ENCODE measurements around the gene PLAC8L1. TPM values are rescaled to one million over a fixed set of nuclear protein-coding genes. Genes with fewer than 3 reads are reported as not detected.

PLAC8L1 gene
- total RNA-seq, 1 donor from 2014 or later: 2.0 TPM

DNA sequence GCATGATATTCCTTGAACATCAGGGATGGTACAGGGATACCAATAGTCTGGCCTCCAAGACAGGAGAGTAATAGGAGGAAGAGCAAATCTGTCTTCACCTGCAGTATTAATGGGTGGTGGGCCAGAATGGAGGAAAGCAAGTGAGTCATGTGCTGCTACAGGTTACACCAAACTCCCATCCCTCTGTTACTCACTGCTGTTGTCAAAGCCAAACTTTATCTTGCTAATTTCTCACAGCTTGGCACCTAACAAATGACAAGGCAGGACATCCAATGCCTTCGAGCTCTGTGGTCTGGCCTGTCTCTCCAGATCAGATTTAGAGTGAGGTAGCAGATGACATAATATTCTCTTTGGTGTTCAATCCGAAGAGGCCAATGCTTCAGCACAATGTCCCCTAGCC lies 26.8 kb downstream of the PLAC8L1 start:
- Histone ChIP-seq H2AFZ (ENCODE audit: low read depth, low read length) (no peak overlapping the region), H3K4me3 (ENCODE audit: insufficient read depth, low read depth, low read length) (no peak overlapping the region), H3K36me3 (ENCODE audit: insufficient read depth, low read length) (no peaks in the 10 kb centered on the region), H4K20me1 (ENCODE audit: insufficient read depth, low read length) (no peaks in the 10 kb centered on the region), H3K4me2 (ENCODE audit: low read length) (no peak overlapping the region), H3K4me1 (ENCODE audit: insufficient read depth, low read length) (no peaks in the 10 kb centered on the region), H3K9me3 (ENCODE audit: insufficient read depth, low read depth, low read length) (no peaks in the 10 kb centered on the region), H3K9ac (ENCODE audit: low read length) (no peak overlapping the region), H3K27me3 (ENCODE audit: insufficient read depth, low read length) (peaks cover under 1% of the 10 kb centered on the region), H3K79me2 (ENCODE audit: insufficient read depth, low read length) (no peaks in the 10 kb centered on the region), H3K27ac (ENCODE audit: low read depth, low read length) (no peak overlapping the region)
- Mint-ChIP-seq H3K27ac (ENCODE audit: unreplicated experiment) (no peak overlapping the region), H3K4me1 (ENCODE audit: low read depth, unreplicated experiment) (peaks cover 5% of the 10 kb centered on the region), H3K36me3 (ENCODE audit: low read depth, unreplicated experiment) (no peaks in the 10 kb centered on the region), H3K27me3 (ENCODE audit: low read depth, unreplicated experiment) (peaks cover 4% of the 10 kb centered on the region), H3K4me3 (ENCODE audit: unreplicated experiment) (no peak overlapping the region), H3K9me3 (ENCODE audit: unreplicated experiment) (no peaks in the 10 kb centered on the region)
- FAIRE-seq (no peak), DNase-seq (ENCODE audit: low read depth) (no peak)
- TF ChIP-seq, protein P1, sequence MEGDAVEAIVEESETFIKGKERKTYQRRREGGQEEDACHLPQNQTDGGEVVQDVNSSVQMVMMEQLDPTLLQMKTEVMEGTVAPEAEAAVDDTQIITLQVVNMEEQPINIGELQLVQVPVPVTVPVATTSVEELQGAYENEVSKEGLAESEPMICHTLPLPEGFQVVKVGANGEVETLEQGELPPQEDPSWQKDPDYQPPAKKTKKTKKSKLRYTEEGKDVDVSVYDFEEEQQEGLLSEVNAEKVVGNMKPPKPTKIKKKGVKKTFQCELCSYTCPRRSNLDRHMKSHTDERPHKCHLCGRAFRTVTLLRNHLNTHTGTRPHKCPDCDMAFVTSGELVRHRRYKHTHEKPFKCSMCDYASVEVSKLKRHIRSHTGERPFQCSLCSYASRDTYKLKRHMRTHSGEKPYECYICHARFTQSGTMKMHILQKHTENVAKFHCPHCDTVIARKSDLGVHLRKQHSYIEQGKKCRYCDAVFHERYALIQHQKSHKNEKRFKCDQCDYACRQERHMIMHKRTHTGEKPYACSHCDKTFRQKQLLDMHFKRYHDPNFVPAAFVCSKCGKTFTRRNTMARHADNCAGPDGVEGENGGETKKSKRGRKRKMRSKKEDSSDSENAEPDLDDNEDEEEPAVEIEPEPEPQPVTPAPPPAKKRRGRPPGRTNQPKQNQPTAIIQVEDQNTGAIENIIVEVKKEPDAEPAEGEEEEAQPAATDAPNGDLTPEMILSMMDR (IDR thresholded peaks at IDR 0.05; ENCODE audit: insufficient read depth, low read depth, low read length): no peak
- no peak for TF ChIP-seq EZH2 (IDR thresholded peaks at IDR 0.05; ENCODE audit: insufficient read depth, low read length)

DNA sequence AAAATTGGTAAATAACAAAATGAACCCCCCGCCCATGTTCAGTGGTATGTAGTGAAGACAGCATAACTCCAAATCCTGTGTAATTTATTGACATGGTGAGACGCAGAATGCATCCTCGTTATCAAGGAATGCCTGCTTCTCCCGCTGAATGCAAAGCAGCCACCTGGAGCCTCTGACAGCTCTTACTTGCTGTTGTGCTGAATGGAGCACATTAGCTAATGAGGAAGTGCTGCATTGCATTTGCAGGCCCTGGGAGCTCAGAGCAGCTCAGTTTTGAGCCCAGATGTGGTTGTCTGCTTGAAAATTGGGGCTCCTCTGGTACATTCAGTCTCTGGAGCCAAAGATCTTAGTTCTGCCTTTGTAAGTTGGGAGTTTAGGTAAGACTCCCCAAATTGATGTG lies 28.9 kb downstream of the PLAC8L1 start:
- Mint-ChIP-seq H3K36me3 (ENCODE audit: low read depth, unreplicated experiment) (peaks cover 3% of the 10 kb centered on the region), H3K4me1 (ENCODE audit: low read depth, unreplicated experiment) (peaks cover 8% of the 10 kb centered on the region), H3K27ac (ENCODE audit: unreplicated experiment) (no peak overlapping the region), H3K9me3 (ENCODE audit: unreplicated experiment) (peaks cover 2% of the 10 kb centered on the region), H3K27me3 (ENCODE audit: low read depth, unreplicated experiment) (peaks cover 4% of the 10 kb centered on the region), H3K4me3 (ENCODE audit: unreplicated experiment) (no peak overlapping the region)
- no peaks in the 10 kb centered on the region for H4K20me1 ChIP-seq (ENCODE audit: insufficient read depth, low read length)
- H2AFZ ChIP-seq (ENCODE audit: low read depth, low read length): no peak overlapping the region
- no peaks in the 10 kb centered on the region for H3K36me3 ChIP-seq (ENCODE audit: insufficient read depth, low read length)
- no peak overlapping the region for H3K9ac ChIP-seq (ENCODE audit: low read length)
- FAIRE-seq: no peak
- TF ChIP-seq, protein P1 (IDR thresholded peaks at IDR 0.05; ENCODE audit: insufficient read depth, low read depth, low read length): no peak
- TF ChIP-seq EZH2 (IDR thresholded peaks at IDR 0.05; ENCODE audit: insufficient read depth, low read length): no peak
- H3K4me3 ChIP-seq (ENCODE audit: insufficient read depth, low read depth, low read length): no peak overlapping the region
- no peaks in the 10 kb centered on the region for H3K4me1 ChIP-seq (ENCODE audit: insufficient read depth, low read length)
- H3K79me2 ChIP-seq (ENCODE audit: insufficient read depth, low read length): no peaks in the 10 kb centered on the region
- no peaks in the 10 kb centered on the region for H3K9me3 ChIP-seq (ENCODE audit: insufficient read depth, low read depth, low read length)
- no peak for DNase-seq (ENCODE audit: low read depth)
- H3K27me3 ChIP-seq (ENCODE audit: insufficient read depth, low read length): peaks cover 2% of the 10 kb centered on the region
- H3K4me2 ChIP-seq (ENCODE audit: low read length): no peak overlapping the region
- no peak overlapping the region for H3K27ac ChIP-seq (ENCODE audit: low read depth, low read length)

DNA sequence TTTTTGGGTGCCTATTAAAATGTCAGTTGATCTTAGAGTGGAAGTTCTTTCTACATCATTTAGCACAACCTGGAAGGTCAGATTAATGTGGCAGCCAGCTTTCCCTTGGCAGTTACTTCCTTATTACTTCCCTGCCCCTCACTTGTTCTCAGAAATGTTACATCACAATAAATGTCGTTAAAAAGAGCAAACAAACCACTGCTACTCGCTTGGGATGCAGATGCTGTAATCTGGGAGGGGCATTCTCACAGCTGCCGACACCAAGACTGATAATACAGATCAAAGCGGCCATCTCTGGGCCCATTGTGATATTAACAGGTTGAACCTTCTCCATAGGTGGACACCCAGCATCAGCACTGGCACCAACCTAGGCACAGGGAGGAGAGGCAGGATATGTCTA lies 29.3 kb downstream of the PLAC8L1 start:
- H3K4me1 Mint-ChIP-seq (ENCODE audit: low read depth, unreplicated experiment): peaks cover 8% of the 10 kb centered on the region
- Histone ChIP-seq H3K79me2 (ENCODE audit: insufficient read depth, low read length) (no peaks in the 10 kb centered on the region), H3K4me3 (ENCODE audit: insufficient read depth, low read depth, low read length) (no peak overlapping the region), H3K4me1 (ENCODE audit: insufficient read depth, low read length) (no peaks in the 10 kb centered on the region), H3K27me3 (ENCODE audit: insufficient read depth, low read length) (peaks cover 2% of the 10 kb centered on the region), H4K20me1 (ENCODE audit: insufficient read depth, low read length) (no peaks in the 10 kb centered on the region), H3K4me2 (ENCODE audit: low read length) (no peak overlapping the region), H3K36me3 (ENCODE audit: insufficient read depth, low read length) (no peaks in the 10 kb centered on the region), H3K9me3 (ENCODE audit: insufficient read depth, low read depth, low read length) (no peaks in the 10 kb centered on the region), H2AFZ (ENCODE audit: low read depth, low read length) (no peak overlapping the region), H3K27ac (ENCODE audit: low read depth, low read length) (no peak overlapping the region), H3K9ac (ENCODE audit: low read length) (no peak overlapping the region)
- H3K27me3 Mint-ChIP-seq (ENCODE audit: low read depth, unreplicated experiment): peaks cover 4% of the 10 kb centered on the region
- TF ChIP-seq, protein P1 (IDR thresholded peaks at IDR 0.05; ENCODE audit: insufficient read depth, low read depth, low read length): no peak
- no peak for TF ChIP-seq EZH2 (IDR thresholded peaks at IDR 0.05; ENCODE audit: insufficient read depth, low read length)
- no peak overlapping the region for H3K4me3 Mint-ChIP-seq (ENCODE audit: unreplicated experiment)
- no peak for DNase-seq (ENCODE audit: low read depth)
- peaks cover 3% of the 10 kb centered on the region for H3K36me3 Mint-ChIP-seq (ENCODE audit: low read depth, unreplicated experiment)
- FAIRE-seq: no peak
- no peak overlapping the region for H3K27ac Mint-ChIP-seq (ENCODE audit: unreplicated experiment)
- H3K9me3 Mint-ChIP-seq (ENCODE audit: unreplicated experiment): peaks cover 2% of the 10 kb centered on the region
